ENCODE data around the gene HPCAL1. TPM values are rescaled to one million over a fixed set of nuclear protein-coding genes. Genes with fewer than 3 reads are reported as not detected.

The HPCAL1 gene
- total and polyA plus RNA-seq, 2 of the 4 experiments (the other 2 are of a cell fraction) = 8.2 to 33.7 TPM

- no peak overlapping the region for H2BK20ac ChIP-seq (ENCODE audit: low read depth, low read length)
- no peak overlapping the region for H3K4ac ChIP-seq (ENCODE audit: low read depth, low read length)
- no peaks in the 10 kb centered on the region for H3K9me1 ChIP-seq (ENCODE audit: insufficient read depth, low read length)
- H2AK9ac ChIP-seq (replicated peaks; ENCODE audit: low read depth, low read length, poor library complexity) = no peak overlapping the region
- intact Hi-C loops (cut with micrococcal nuclease) (no loop called here), dilution Hi-C loops (cut with HindIII; ENCODE audit: low sequenced_read_pairs, unreplicated experiment) (no loop called here), in situ Hi-C loops (cut with MboI; ENCODE audit: low sequenced_read_pairs) (loop anchor here (10.0 kb wide), 1 partner anchor 618 kb away; no protein-coding TSS in a partner anchor)
- H2BK5ac ChIP-seq (ENCODE audit: low read depth, low read length, poor library complexity, severe bottlenecking) = no peak overlapping the region
- no peak overlapping the region for H3K4me3 ChIP-seq (ENCODE audit: insufficient read depth, low read depth, low read length)
- H2BK120ac ChIP-seq (ENCODE audit: low read depth, low read length) = no peak overlapping the region
- ATAC-seq (ENCODE audit: low read depth) (no peak), DNase-seq (no peak)
- no peak overlapping the region for H2AK5ac ChIP-seq (ENCODE audit: low read depth, low read length)
- no peak overlapping the region for H3K9ac ChIP-seq (ENCODE audit: low read depth, low read length)
- H3K14ac ChIP-seq (replicated peaks; ENCODE audit: low read depth, low read length) = no peak overlapping the region
- H4K20me1 ChIP-seq (ENCODE audit: insufficient read depth, low read length) = peaks cover 4% of the 10 kb centered on the region; the same call in 1 of the 2 replicates
- no peaks in the 10 kb centered on the region for H3K79me1 ChIP-seq (ENCODE audit: low read depth in 1 of 2, low read length in 2 of 2)
- WGBS, 2 experiments (ENCODE audit: extremely low coverage in 2 of 2, insufficient read length in 1 of 2) = 92% methylated on average over 13 of the region's 24 CpGs; no CpG with 5 or more reads in 1 of the 2 experiments
- H2AFZ ChIP-seq (replicated peaks; ENCODE audit: low read length, poor library complexity) = no peak overlapping the region
- H3K36me3 ChIP-seq (ENCODE audit: control insufficient read depth, insufficient read depth, low read length) = peaks cover 7% of the 10 kb centered on the region; the same call in 1 of the 2 replicates
- no peak overlapping the region for H4K5ac ChIP-seq (ENCODE audit: low read depth, low read length)
- TF ChIP-seq NFE2L2 (IDR thresholded peaks at IDR 0.05; ENCODE audit: low read depth, low read length) = no peak
- no peak for TF ChIP-seq CEBPB (IDR thresholded peaks at IDR 0.05; ENCODE audit: low read depth, low read length)
- TF ChIP-seq CHD1 (IDR thresholded peaks at IDR 0.05; ENCODE audit: low read depth, low read length) = no peak
- no peak for TF ChIP-seq POLR2A (IDR thresholded peaks at IDR 0.05; ENCODE audit: low read depth, low read length)
- no peak for TF ChIP-seq SMC3 (IDR thresholded peaks at IDR 0.05; ENCODE audit: low read depth, low read length)
- TF ChIP-seq CTCF (conservative IDR thresholded peaks at IDR 0.05; ENCODE audit: low read depth, low read length) = no peak
- TF ChIP-seq BHLHE40 (IDR thresholded peaks at IDR 0.05; ENCODE audit: low read depth, low read length) = no peak
- no peak for TF ChIP-seq ELK1 (IDR thresholded peaks at IDR 0.05; ENCODE audit: borderline replicate concordance, low read depth, low read length)
- no peak for TF ChIP-seq RFX5 (IDR thresholded peaks at IDR 0.05; ENCODE audit: low read depth, low read length)
- TF ChIP-seq MXI1 (IDR thresholded peaks at IDR 0.05; ENCODE audit: borderline replicate concordance, low read depth, low read length) = no peak
- TF ChIP-seq RCOR1 (IDR thresholded peaks at IDR 0.05; ENCODE audit: insufficient replicate concordance, low read length) = no peak
- H3K4me1 ChIP-seq (ENCODE audit: control insufficient read depth, insufficient read depth, low read length) = peaks cover 7% of the 10 kb centered on the region; the same call in 1 of the 2 replicates
- H3K9me3 ChIP-seq (ENCODE audit: control insufficient read depth, insufficient read depth, low read length) = no peaks in the 10 kb centered on the region
- no peak overlapping the region for H3K23ac ChIP-seq (ENCODE audit: low read depth, low read length)
- H3K18ac ChIP-seq (ENCODE audit: low read depth, low read length) = no peak overlapping the region
- H3K27ac ChIP-seq (ENCODE audit: insufficient read depth, low read length) = no peak overlapping the region
- CTCF ChIA-PET = no interaction called here
- H3K56ac ChIP-seq (ENCODE audit: extremely low read depth, insufficient read depth, low read length) = no peak overlapping the region
- no peak overlapping the region for H4K91ac ChIP-seq (ENCODE audit: insufficient read depth, low read depth, low read length)
- no peaks in the 10 kb centered on the region for H3K27me3 ChIP-seq (ENCODE audit: control insufficient read depth, insufficient read depth, low read length)
- H4K8ac ChIP-seq (ENCODE audit: low read depth in 2 of 2, low read length in 2 of 2) = no peak overlapping the region
- no peak overlapping the region for H3K4me2 ChIP-seq (ENCODE audit: low read depth, low read length)
- no TSS peak for BruUV-seq (replicated peaks)
- no peak overlapping the region for H2BK15ac ChIP-seq (ENCODE audit: low read depth, low read length)
- POLR2A ChIA-PET (ENCODE audit: unreplicated experiment) = no interaction called here
These were observed 120.2 kb downstream of the HPCAL1 start for GRCh38 chr2:10422732-10423399.
